Testis (tissue), 2 donors: ENCODE data around the gene CKM.
"Not testable (repeated sequence)": the region's sequence is repeated elsewhere in the genome, so short reads cannot be mapped to it uniquely, and the experiment has no call there.

Experiments used
- CTCF ChIP-seq, 3 experiments: fragments of 450-650 bp in 2 of 3; fragments of 200-600 bp in 1 of 3; sonication (generic) in 1 of 3; IDR thresholded peaks; one replicate each; pipeline ENCODE4 v1.5.1; 2016 to 2019; ENCODE audit warnings: antibody characterized with exemption in 3 of 3, mild to moderate bottlenecking in 2 of 3, moderate library complexity in 1 of 3
- POLR2A ChIP-seq: fragments of 450-650 bp; IDR thresholded peaks from one replicate; pipeline ENCODE4 v1.6.1; 2017; ENCODE audit warnings: antibody characterized with exemption, mild to moderate bottlenecking, moderate library complexity

GRCh38 chr19:45269939-45270338 lies 52.7 kb downstream of the CKM start:
- TF ChIP-seq POLR2A; CTCF (IDR thresholded peaks at IDR 0.05): not testable (repeated sequence)
